CD14-positive monocyte (primary cell): ENCODE results near the gene HECTD4. TPM values are rescaled to one million over a fixed set of nuclear protein-coding genes. Genes with fewer than 3 reads are reported as not detected.

Experiments
- DNase-seq, 3 donors: peaks; one replicate each; pipeline ENCODE4 v3.0.0-alpha.2; 2011 to 2022
- H2AFZ ChIP-seq: 2 replicates; pipeline ENCODE4 v1.6.0; 2012; ENCODE audit warnings: mild to moderate bottlenecking, low read depth, low read length, inconsistent platforms; ENCODE audit not compliant: insufficient read depth, poor library complexity, severe bottlenecking
- H3K27ac ChIP-seq, 2 donors: 1 replicate in 1 of 2; 2 replicates in 1 of 2; pipeline ENCODE4 v1.5.1; 2012 to 2013; ENCODE audit warnings: low read length in 2 of 2, control low read depth in 1 of 2, inconsistent platforms in 1 of 2, low read depth in 1 of 2, mild to moderate bottlenecking in 1 of 2
- H3K27me3 ChIP-seq, 2 donors: one replicate each; pipeline versions ENCODE4 v1.6.0 to v1.6.1; 2011 to 2013; ENCODE audit warnings: low read length in 2 of 2; ENCODE audit not compliant: control insufficient read depth in 2 of 2, insufficient read depth in 2 of 2
- H3K36me3 ChIP-seq, 2 donors: replicated peaks in 1 of 2; 1 replicate in 1 of 2; 2 replicates in 1 of 2; pipeline versions ENCODE4 v1.5.1 to v1.6.1; 2012 to 2013; ENCODE audit warnings: low read length in 2 of 2, control low read depth in 1 of 2, inconsistent platforms in 1 of 2, mild to moderate bottlenecking in 1 of 2; ENCODE audit not compliant: insufficient read depth in 2 of 2, control insufficient read depth in 1 of 2
- H3K4me1 ChIP-seq, 2 donors: 1 replicate in 1 of 2; 2 replicates in 1 of 2; pipeline versions ENCODE4 v1.5.1 to v1.6.1; 2012 to 2013; ENCODE audit warnings: low read length in 2 of 2, control low read depth in 1 of 2, inconsistent platforms in 1 of 2, mild to moderate bottlenecking in 1 of 2, moderate library complexity in 1 of 2; ENCODE audit not compliant: insufficient read depth in 2 of 2, control insufficient read depth in 1 of 2
- H3K4me2 ChIP-seq: replicated peaks from 2 replicates; pipeline ENCODE3; 2012; ENCODE audit warnings: low read length, moderate library complexity, mild to moderate bottlenecking; ENCODE audit not compliant: poor library complexity, severe bottlenecking; ENCODE audit errors: extremely low read depth
- H3K4me3 ChIP-seq, 3 experiments: fragments of 200-600 bp in 1 of 3; sonication (generic) in 1 of 3; replicated peaks in 1 of 3; 1 replicate in 2 of 3; 2 replicates in 1 of 3; pipeline ENCODE4 v1.5.1; 2011 to 2013; ENCODE audit warnings: low read length in 3 of 3, mild to moderate bottlenecking in 3 of 3, control low read depth in 2 of 3, low read depth in 2 of 3, inconsistent platforms in 1 of 3, moderate library complexity in 1 of 3
- H3K79me2 ChIP-seq: 2 replicates; pipeline ENCODE4 v1.6.0; 2012; ENCODE audit warnings: mild to moderate bottlenecking, control low read depth, inconsistent platforms, low read length, moderate library complexity; ENCODE audit not compliant: insufficient read depth
- H3K9ac ChIP-seq: 2 replicates; pipeline ENCODE4 v1.6.0; 2017; ENCODE audit warnings: low read length, mild to moderate bottlenecking; ENCODE audit not compliant: insufficient read depth, poor library complexity, severe bottlenecking
- H3K9me3 ChIP-seq, 2 donors: replicated peaks in 1 of 2; 1 replicate in 1 of 2; 2 replicates in 1 of 2; pipeline versions ENCODE4 v1.5.1 to v1.6.1; 2012 to 2013; ENCODE audit warnings: low read length in 2 of 2, control low read depth in 1 of 2; ENCODE audit not compliant: control insufficient read depth in 1 of 2, insufficient read depth in 1 of 2
- H4K20me1 ChIP-seq: 2 replicates; pipeline ENCODE4 v1.6.0; 2012; ENCODE audit warnings: mild to moderate bottlenecking, low read length, control low read depth, moderate library complexity; ENCODE audit not compliant: insufficient read depth
- H3K27ac Mint-ChIP-seq, 7 donors: one replicate each; pipeline ENCODE4 v1.8.0; 2020; ENCODE audit warnings: mild to moderate bottlenecking in 7 of 7, mixed read lengths in 7 of 7, moderate library complexity in 6 of 7, inconsistent platforms in 2 of 7
- H3K27me3 Mint-ChIP-seq, 3 donors: one replicate each; pipeline ENCODE4 v1.8.0; 2021 to 2022; ENCODE audit warnings: low read depth in 3 of 3, mild to moderate bottlenecking in 3 of 3, mixed read lengths in 3 of 3, moderate library complexity in 3 of 3, inconsistent platforms in 1 of 3
- H3K36me3 Mint-ChIP-seq, 2 donors: one replicate each; pipeline ENCODE4 v1.8.0; 2020; ENCODE audit warnings: mixed read lengths in 2 of 2, inconsistent platforms in 1 of 2, mild to moderate bottlenecking in 1 of 2
- H3K4me1 Mint-ChIP-seq: one replicate; pipeline ENCODE4 v1.8.0; 2020; ENCODE audit warnings: mild to moderate bottlenecking, mixed read lengths
- H3K4me3 Mint-ChIP-seq, 2 donors: one replicate each; pipeline ENCODE4 v1.8.0; 2020; ENCODE audit warnings: mild to moderate bottlenecking in 2 of 2, mixed read lengths in 2 of 2, moderate library complexity in 1 of 2
- H3K9me3 Mint-ChIP-seq, 7 donors: one replicate each; pipeline ENCODE4 v1.8.0; 2020 to 2022; ENCODE audit warnings: mixed read lengths in 7 of 7, mild to moderate bottlenecking in 6 of 7, moderate library complexity in 6 of 7, inconsistent platforms in 2 of 7
- WGBS: methylation state at CpG from one replicate; pipeline ENCODE4 v1.1.5; 2013; ENCODE audit warnings: missing lambda C conversion rate; ENCODE audit not compliant: insufficient coverage; 5-methylcytosine and 5-hydroxymethylcytosine counted together
- intact Hi-C, 2 donors: fragments of 100-400 bp; cut with micrococcal nuclease; formaldehyde crosslinking; loops; one replicate each; pipeline versions ENCODE4 v1.15.0 to v1.15.1; 2023
- polyA plus RNA-seq, 3 donors: library from polyadenylated mRNA; depleted of rRNA in 1 of 3; unstranded in 2 of 3; stranded (reverse) in 1 of 3; fragments of 300-500 nt in 2 of 3; fragments of >200 nt in 1 of 3; fragmentation: Illumina TruSeq in 2 of 3; gene quantifications; 1 replicate in 2 of 3; 2 replicates in 1 of 3; pipeline ENCODE4 v1.2.3, GENCODE V29; 2012 to 2021
- TF ChIP-seq, protein P1 (sequence below): fragments of 200-600 bp; IDR thresholded peaks from one replicate; pipeline ENCODE4 v1.8.0; 2022; ENCODE audit warnings: antibody characterized with exemption, mild to moderate bottlenecking

HECTD4 gene
- polyA plus RNA-seq, 3 donors, result 0.73 to 18.3 (median 2.4) TPM

DNA sequence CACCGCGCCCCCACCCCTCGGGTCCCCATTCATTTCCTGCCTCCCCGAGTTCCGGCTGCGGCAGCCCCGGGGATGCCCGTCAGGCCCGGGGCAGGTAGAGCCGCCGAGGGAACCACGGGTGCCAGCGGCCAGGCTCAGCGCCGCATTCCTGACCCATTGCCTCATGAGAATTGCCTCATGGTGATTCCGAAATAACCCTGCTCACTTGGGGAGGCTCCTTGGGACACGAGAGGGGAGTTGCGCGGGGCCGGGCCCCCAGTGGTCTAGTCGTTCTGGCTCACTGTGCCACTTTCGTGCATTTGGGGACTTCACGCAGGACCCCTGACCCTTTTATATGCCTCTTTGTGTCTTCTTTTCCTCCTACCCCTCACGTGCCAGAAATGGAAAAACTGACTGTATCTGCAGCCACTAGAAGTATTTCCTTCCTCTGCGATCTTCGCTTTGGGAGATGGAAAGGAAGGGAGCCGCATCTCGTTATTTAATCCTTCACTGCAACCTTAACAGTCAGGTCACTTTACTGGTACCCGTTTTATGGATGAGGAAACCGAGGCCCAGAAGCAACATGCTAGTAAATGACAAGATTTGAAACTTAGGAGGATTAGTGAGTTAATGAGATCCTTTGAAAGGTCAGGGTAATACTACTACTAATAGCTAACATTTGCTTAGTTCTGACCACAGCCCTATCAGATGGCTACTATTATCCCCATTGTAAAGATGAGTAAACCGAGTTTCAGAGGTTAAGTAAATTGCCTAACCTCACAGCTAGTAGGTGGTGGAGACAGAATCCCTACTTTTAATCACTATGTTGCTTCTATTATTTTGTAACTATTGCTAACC, 37.3 kb upstream of the HECTD4 start:
- Histone ChIP-seq H3K36me3 (no peaks in the 10 kb centered on the region), H3K4me3 (peak overlapping the region; percentile 53 to 99 (median 97)), H4K20me1 (peaks cover 40% of the 10 kb centered on the region), H3K4me1 (peaks cover 19 to 24% of the 10 kb centered on the region in 2 donors), H3K79me2 (peaks cover 62% of the 10 kb centered on the region), H3K4me2 (peak overlapping the region; percentile 96), H3K9me3 (no peaks in the 10 kb centered on the region), H3K9ac (peak overlapping the region; percentile 96), H3K27ac (peak overlapping the region; percentile 85 to 96), H2AFZ (peak overlapping the region; percentile 100), H3K27me3 (no peaks in the 10 kb centered on the region)
- TF ChIP-seq, protein P1, sequence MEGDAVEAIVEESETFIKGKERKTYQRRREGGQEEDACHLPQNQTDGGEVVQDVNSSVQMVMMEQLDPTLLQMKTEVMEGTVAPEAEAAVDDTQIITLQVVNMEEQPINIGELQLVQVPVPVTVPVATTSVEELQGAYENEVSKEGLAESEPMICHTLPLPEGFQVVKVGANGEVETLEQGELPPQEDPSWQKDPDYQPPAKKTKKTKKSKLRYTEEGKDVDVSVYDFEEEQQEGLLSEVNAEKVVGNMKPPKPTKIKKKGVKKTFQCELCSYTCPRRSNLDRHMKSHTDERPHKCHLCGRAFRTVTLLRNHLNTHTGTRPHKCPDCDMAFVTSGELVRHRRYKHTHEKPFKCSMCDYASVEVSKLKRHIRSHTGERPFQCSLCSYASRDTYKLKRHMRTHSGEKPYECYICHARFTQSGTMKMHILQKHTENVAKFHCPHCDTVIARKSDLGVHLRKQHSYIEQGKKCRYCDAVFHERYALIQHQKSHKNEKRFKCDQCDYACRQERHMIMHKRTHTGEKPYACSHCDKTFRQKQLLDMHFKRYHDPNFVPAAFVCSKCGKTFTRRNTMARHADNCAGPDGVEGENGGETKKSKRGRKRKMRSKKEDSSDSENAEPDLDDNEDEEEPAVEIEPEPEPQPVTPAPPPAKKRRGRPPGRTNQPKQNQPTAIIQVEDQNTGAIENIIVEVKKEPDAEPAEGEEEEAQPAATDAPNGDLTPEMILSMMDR, result peak; percentile 25
- H3K4me3 Mint-ChIP-seq, result peak overlapping the region; percentile 89 to 92
- H3K9me3 Mint-ChIP-seq, result no peaks in the 10 kb centered on the region
- under 1% methylated on average over 22 of the region's 31 CpGs for WGBS
- DNase-seq, result peak; percentile 43 to 70 (median 62)
- peak overlapping the region; percentile 78 to 91 (median 86) for H3K27ac Mint-ChIP-seq
- peaks cover 25% of the 10 kb centered on the region for H3K4me1 Mint-ChIP-seq
- peaks cover 5 to 7% of the 10 kb centered on the region in 2 donors for H3K36me3 Mint-ChIP-seq
- H3K27me3 Mint-ChIP-seq, result no peaks in the 10 kb centered on the region
- intact Hi-C loops, result loop anchor here (1.0 to 5.0 kb wide), 3 partner anchors 10 to 37 kb away; partner anchors contain the start of genes HECTD4 (in 1 of the 2) and RPL6 (in 1 of the 2)

DNA sequence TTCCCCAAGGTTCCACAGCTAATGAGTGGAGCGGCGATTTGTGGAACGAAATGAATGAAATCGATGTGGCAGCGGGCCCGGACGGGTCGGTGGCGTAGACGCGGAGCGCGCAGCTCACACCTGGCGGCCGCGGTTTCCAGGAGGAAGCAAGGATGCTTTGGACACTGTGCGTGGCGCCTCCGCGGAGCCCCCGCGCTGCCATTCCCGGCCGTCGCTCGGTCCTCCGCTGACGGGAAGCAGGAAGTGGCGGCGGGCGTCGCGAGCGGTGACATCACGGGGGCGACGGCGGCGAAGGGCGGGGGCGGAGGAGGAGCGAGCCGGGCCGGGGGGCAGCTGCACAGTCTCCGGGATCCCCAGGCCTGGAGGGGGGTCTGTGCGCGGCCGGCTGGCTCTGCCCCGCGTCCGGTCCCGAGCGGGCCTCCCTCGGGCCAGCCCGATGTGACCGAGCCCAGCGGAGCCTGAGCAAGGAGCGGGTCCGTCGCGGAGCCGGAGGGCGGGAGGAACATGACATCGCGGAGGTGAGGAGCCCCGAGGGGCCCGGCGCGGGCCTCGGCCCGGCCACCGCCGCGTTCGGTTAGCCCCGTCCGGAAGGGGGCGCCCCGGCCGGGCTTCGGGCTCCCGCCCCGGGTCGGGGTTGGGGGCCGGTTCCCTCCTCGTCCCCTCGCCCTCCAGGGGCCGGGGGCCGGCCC, 36.5 kb upstream of the HECTD4 start, which contains the start of gene PTPN11:
Gene PTPN11, plus strand, starts transcription at position 340 of the 689 bp plus-strand sequence. Its CDS starts 165 bp downstream, at position 505.
- Histone ChIP-seq H3K79me2 (peaks cover 55% of the 10 kb centered on the region), H3K4me1 (peaks cover 19 to 24% of the 10 kb centered on the region in 2 donors), H3K9ac (peak within 1 kb of the TSS; percentile 96), H3K27me3 (no peaks in the 10 kb centered on the region), H2AFZ (peak within 1 kb of the TSS; percentile 100), H3K27ac (peak within 1 kb of the TSS; percentile 85 to 96), H3K4me3 (peak within 1 kb of the TSS; percentile 53 to 99 (median 97)), H3K9me3 (no peaks in the 10 kb centered on the region), H3K4me2 (peak within 1 kb of the TSS; percentile 96), H3K36me3 (no peaks in the 10 kb centered on the region), H4K20me1 (peaks cover 33% of the 10 kb centered on the region)
- peak within 1 kb of the TSS; percentile 90 to 95 for H3K4me3 Mint-ChIP-seq
- H3K9me3 Mint-ChIP-seq, result no peaks in the 10 kb centered on the region
- 0% methylated on average over 89 of the region's 89 CpGs for WGBS
- TF ChIP-seq, protein P1, result peak; percentile 60
- intact Hi-C loops, result loop anchor here (1.0 to 5.0 kb wide), 3 partner anchors 9 to 36 kb away; partner anchors contain the start of genes HECTD4 (in 1 of the 2) and RPL6 (in 1 of the 2)
- H3K27ac Mint-ChIP-seq, result peak within 1 kb of the TSS; percentile 94 to 98 (median 96)
- H3K4me1 Mint-ChIP-seq, result peaks cover 21% of the 10 kb centered on the region
- H3K36me3 Mint-ChIP-seq, result peaks cover 4 to 7% of the 10 kb centered on the region in 2 donors
- DNase-seq, result peak; percentile 71 to 85 (median 76)
- no peaks in the 10 kb centered on the region for H3K27me3 Mint-ChIP-seq
